ENCODE measurements around the gene NPIPA7.
"Not testable (repeated sequence)": the region's sequence is repeated elsewhere in the genome, so short reads cannot be mapped to it uniquely, and the experiment has no call there.

- TF ChIP-seq, protein P1, sequence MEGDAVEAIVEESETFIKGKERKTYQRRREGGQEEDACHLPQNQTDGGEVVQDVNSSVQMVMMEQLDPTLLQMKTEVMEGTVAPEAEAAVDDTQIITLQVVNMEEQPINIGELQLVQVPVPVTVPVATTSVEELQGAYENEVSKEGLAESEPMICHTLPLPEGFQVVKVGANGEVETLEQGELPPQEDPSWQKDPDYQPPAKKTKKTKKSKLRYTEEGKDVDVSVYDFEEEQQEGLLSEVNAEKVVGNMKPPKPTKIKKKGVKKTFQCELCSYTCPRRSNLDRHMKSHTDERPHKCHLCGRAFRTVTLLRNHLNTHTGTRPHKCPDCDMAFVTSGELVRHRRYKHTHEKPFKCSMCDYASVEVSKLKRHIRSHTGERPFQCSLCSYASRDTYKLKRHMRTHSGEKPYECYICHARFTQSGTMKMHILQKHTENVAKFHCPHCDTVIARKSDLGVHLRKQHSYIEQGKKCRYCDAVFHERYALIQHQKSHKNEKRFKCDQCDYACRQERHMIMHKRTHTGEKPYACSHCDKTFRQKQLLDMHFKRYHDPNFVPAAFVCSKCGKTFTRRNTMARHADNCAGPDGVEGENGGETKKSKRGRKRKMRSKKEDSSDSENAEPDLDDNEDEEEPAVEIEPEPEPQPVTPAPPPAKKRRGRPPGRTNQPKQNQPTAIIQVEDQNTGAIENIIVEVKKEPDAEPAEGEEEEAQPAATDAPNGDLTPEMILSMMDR (conservative IDR thresholded peaks at IDR 0.05; ENCODE audit: low read depth, low read length): not testable (repeated sequence)
- TF ChIP-seq RFX5 (IDR thresholded peaks at IDR 0.05; ENCODE audit: low read depth, low read length); RCOR1 (IDR thresholded peaks at IDR 0.05; ENCODE audit: insufficient replicate concordance, low read length); CEBPB (IDR thresholded peaks at IDR 0.05; ENCODE audit: low read depth, low read length); FOS (IDR thresholded peaks at IDR 0.05; ENCODE audit: low read depth, low read length); POLR2A (IDR thresholded peaks at IDR 0.05; ENCODE audit: low read depth, low read length); BHLHE40 (IDR thresholded peaks at IDR 0.05; ENCODE audit: low read depth, low read length); NFE2L2 (IDR thresholded peaks at IDR 0.05; ENCODE audit: low read depth, low read length); SMC3 (IDR thresholded peaks at IDR 0.05; ENCODE audit: low read depth, low read length); CHD1 (IDR thresholded peaks at IDR 0.05; ENCODE audit: low read depth, low read length); RAD21 (IDR thresholded peaks at IDR 0.05; ENCODE audit: low read length): not testable (repeated sequence)
- TF ChIP-seq, protein P2, sequence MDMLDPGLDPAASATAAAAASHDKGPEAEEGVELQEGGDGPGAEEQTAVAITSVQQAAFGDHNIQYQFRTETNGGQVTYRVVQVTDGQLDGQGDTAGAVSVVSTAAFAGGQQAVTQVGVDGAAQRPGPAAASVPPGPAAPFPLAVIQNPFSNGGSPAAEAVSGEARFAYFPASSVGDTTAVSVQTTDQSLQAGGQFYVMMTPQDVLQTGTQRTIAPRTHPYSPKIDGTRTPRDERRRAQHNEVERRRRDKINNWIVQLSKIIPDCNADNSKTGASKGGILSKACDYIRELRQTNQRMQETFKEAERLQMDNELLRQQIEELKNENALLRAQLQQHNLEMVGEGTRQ (IDR thresholded peaks at IDR 0.05; ENCODE audit: low read depth, low read length): not testable (repeated sequence)
These were observed 55.8 kb downstream of the NPIPA7 start for GRCh38 chr16:16434711-16435110.
